HG03039 (cell line): Measurements from ENCODE around the gene TMEM50B.
"Not testable (repeated sequence)": the region's sequence is repeated elsewhere in the genome, so short reads cannot be mapped to it uniquely, and the experiment has no call there.

Source experiments
- ATAC-seq: cut with Tn5 transposase; IDR thresholded peaks from one replicate; pipeline ENCODE4 v1.9.1; 2021; ENCODE audit warnings: mild to moderate bottlenecking, moderate library complexity; ENCODE audit not compliant: unreplicated experiment

Gene TMEM50B

DNA sequence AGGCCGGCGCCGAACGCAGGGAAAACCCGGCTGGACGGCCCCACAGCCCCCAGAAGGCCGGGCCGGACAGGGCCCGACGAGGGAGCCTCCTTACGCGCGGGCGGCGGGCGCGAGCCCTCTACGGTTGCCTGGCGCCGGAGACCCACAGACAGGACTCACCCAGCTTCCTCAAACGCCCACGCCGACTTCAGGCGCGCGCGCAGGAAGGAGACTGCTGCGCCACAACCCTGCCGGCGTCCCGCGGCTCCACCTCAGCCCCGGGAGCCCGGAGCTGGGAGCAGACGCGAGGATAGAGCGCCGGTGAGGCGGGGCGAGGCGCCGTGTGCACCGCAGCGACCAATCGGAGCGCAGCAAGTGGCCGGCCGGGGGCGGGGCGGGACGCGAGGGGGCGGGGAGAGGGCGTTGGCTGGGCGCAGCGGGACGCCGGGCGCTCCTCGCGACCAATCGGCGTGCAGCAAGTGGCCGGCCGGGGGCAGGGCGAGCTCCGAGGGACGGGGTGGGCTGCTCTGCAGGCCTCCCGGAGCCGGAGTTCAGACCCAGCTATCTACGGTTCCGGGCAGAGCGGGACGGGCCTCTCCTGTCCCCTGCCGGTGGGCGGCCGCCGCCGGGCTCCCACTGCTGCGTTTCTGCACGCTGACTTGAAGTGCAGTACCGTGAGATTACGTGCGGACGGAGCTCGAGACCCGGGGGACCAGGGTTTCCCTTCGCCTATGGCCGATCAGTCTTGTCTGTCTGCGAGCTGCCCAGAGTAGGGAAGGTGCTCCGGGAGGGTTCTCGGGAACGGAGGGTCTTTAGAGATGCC is at the start of gene TMEM50B:
TSS of gene TMEM50B (minus strand) at position 296 of the 802 bp plus-strand sequence. CDS start 11,089 bp downstream, outside the sequence.
- ATAC-seq = peak; percentile 89

DNA sequence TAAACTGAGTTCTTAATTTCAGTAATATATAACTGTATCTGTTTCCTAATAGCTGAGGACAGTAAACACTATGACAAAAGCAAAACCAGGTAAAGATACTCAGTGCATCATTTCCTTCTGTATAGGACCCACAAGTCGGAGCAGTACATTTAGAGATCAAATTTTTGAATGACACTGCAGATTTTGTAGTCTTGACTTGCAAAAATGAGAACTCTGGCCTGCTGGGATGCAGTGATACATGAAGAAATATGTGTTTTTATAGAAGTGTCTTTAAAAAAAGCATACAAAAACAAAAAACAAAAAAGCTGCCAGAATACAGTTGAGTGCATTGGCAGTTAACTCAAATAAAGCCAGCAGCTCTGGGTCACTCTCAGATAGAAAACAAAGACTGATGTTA is 43.2 kb upstream of the TMEM50B start:
- no peak for ATAC-seq

DNA sequence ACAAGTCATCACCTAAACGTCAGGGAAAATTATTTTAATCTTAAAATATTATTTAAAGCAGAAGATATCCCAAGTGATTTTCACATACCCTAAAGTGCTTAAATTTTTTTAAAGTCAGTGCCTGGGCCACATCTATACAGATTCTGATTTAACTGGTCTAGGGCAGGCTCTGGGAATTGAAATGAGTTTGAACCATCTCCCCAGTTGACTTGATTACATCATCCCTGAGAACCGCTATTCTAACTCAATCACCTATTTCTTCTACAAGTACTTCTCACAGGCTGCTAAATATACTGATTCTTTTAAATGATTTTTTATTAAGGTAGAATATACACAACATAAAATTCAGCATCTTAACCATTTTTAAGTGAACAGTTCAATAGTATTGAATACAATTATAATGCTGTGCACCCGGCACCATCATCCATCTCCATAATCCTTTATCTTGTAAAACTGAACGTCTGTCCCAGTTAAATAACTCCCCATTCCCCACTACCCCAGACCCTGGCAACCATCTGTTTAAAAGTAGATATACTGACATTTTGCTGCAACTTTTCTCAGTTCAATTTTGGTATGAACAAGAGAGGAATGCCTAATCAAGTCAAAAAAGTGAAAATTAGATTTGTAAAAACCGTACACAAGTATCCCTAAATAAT is 42.7 kb upstream of the TMEM50B start:
- ATAC-seq = no peak

DNA sequence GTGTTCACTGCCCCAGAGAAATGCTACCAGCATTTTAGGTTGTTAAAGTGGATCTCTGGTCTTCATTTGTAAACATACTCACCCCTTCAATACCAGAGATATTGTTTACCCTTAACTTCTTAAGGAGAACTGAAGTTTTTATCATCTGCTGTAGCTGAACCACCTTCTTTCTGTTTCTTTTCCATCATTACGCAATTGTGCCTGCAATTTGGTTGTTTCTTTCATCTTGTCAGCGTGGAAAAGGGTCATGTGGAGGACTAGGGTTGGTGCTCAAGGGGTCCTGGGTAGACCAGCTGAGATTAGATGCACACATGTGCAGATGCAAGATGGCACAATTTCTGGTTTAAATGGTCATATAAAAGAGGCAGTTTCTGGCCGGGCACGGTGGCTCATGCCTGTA is 39.1 kb upstream of the TMEM50B start:
- no peak for ATAC-seq

DNA sequence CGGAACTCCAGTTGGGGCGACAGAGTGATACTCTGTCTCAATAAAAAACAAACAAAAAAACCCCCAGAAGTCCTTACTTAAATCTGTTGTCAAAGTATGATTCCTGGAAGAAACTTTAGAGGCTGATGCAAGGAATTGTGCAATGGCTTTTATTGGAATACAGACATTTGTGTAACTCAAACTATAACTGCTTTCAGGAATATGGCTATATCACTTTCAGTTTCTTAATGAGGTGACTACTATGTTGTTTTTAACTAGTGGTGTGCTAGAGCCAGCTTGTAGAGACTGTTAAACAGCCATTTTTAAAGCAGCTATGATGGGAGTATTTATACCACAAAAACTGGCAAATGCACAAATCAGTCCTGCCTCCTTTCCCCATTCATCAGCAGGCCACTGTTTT is 34.5 kb upstream of the TMEM50B start:
- ATAC-seq = no peak

DNA sequence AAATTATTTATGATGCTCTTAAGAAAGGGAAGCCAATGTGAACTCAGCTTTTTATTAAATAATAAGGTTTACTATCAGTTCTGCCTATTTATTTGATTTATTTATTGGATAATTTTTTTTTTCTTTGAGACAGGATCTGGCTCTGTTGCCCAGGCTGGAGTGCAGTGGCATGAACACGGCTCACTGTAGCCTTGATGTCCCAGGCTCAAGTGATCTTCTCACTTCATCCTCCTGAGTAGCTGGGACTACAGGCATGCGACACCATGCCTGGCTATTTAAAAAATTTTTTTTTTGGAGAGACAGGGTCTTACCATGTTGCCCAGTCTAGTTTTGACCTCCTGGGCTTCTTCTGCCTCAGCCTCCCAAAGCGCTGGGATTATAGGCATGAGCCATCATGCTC is 32.7 kb upstream of the TMEM50B start:
- ATAC-seq = no peak

DNA sequence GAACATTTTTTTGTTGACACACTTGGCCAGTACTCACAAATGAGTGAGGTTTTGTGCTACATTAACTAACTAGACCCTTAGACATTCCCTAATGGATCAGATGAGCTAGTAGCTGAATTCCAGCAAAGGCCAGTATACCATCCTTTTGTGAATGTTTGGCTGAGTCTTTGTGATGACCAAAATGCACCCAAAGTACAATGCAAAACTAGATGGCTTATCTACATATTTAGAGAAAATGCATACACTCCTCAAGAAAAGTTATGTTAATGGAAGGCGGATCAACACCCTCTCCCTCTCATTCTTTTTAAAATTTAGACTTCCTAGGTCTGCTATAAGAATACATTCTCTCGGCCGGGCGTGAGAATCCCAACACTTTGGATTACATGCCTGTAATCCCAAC is 31.9 kb upstream of the TMEM50B start:
- no peak for ATAC-seq

DNA sequence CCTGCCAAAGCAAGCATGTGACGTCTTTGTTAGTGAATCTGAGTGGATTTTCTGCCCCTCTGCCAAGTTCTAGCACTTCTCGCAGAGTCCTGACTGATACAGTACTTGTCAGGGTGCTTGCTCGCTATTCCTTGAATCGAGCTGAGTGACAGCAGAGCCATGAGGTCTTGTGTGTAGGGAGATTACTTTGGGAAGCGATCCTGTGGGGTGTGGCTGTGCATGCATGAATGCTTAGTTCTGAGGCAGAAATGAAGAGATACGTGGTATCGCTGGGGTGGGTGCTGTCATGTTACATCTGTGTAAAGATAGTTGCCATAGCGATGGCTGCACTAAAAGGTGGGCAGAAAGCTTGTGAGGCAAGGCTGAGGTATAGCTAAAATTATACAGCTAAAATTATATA is 31.1 kb upstream of the TMEM50B start:
- no peak for ATAC-seq

DNA sequence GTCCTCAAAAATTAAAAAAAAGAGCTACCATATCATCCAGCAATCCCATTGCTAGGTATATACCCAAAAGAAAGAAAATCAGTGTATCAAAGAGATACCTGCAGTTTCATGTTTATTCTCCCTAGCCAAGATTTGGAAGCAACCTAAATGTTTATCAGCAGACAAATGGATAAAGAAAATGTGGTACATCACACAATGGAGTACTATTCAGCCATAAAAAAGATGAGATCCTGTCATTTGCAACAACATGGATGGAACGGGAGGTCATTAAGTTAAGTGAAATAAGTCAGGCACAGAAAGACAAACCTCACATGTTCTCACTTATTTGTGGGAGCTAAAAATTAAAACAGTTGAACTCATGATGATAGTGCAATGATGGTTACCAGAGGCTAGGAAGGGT is 27.2 kb upstream of the TMEM50B start:
- ATAC-seq = not testable (repeated sequence)

DNA sequence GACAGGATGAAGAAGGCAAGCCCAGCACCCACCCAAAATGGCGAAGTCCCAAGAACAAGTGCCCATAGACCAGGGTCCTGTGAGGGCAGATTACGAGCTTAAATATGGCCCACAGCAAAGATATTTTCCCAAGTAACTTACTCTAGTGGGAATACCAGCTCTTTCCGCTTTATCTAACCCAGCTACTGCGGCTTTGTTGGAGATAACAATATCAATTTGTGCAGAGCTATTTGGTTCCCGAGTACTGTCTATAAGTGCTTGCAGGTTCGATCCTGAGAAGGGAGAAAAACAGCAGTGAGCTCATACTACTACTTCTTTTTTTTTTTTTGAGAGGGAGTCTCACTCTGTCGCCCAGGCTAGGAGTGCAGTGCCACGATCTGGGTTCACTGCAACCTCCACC is 26.1 kb upstream of the TMEM50B start:
- ATAC-seq = no peak

DNA sequence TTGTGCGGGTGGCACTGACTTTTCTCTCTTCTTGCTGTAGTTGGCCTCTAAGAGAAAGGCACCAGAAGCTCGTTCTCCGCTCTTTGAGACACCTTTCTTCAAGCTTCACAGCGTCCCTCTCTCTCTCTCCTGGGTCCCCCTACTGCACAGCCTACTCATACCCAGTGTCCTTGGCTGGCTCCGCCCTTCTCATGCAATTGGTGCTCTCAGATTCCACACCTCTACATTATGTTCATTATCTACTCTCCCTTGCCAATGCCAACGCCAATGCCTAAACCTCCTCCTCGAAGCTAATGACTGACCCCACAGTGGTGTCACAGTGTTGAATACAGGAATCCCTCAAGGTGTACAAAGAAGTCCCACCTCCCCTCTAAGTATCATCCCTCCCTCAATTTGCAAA is 16.6 kb upstream of the TMEM50B start:
- ATAC-seq = no peak

DNA sequence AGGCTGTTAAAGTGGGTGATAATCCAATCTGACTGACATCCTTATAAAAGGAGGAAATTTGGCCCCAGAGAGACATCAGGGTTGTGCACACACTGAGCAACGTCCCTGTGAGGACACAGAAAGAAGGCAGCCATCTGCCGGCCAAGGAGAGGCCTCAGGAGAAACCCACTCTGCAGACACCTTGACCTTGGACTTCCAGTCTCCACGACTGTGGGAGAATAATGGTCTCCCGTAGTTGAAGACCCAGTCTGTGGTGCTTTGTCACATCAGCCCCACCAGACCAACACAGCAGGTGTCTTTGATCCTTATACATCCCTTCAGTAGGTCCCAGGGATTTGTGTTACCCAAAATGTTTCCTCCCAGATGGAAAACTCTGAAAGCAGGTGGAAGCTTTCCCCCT is 16.0 kb upstream of the TMEM50B start:
- ATAC-seq = no peak

DNA sequence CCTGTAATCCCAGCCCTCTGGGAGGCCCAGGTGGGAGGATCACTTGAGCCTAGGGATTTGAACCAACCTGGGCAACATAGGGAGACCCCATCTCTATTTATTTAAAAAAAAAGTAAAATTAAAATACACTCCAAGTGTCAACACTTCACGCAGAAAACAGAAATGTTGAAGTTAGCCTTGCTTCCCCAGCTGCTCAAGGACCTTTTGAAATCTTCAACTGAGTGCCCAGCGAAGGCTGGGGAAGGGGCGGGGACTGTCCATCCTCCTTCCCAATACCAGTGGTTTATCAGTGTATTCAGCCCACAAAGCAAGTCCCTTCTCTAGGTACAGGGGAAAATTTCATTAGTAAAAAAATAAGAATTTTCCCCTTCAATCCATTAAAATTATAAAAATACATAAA is 14.0 kb upstream of the TMEM50B start:
- ATAC-seq = no peak

DNA sequence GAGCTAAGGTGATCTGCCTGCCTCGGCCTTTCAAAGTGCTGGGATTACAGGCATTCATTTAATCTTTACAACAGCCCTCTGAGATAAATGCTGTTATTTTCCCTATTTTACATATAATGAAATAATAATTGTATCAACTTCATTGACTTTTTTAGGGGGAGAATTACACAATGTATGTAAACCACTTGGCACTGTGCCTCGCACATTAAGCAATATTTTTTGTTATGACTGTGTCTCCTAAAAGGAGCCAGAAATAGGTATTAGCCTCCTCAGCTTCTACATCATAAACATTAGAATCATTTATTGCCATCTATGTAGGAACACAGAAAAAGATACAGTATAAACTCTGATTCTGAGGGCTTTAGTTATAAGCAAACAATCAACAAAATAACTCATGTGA is 12.8 kb upstream of the TMEM50B start:
- no peak for ATAC-seq

DNA sequence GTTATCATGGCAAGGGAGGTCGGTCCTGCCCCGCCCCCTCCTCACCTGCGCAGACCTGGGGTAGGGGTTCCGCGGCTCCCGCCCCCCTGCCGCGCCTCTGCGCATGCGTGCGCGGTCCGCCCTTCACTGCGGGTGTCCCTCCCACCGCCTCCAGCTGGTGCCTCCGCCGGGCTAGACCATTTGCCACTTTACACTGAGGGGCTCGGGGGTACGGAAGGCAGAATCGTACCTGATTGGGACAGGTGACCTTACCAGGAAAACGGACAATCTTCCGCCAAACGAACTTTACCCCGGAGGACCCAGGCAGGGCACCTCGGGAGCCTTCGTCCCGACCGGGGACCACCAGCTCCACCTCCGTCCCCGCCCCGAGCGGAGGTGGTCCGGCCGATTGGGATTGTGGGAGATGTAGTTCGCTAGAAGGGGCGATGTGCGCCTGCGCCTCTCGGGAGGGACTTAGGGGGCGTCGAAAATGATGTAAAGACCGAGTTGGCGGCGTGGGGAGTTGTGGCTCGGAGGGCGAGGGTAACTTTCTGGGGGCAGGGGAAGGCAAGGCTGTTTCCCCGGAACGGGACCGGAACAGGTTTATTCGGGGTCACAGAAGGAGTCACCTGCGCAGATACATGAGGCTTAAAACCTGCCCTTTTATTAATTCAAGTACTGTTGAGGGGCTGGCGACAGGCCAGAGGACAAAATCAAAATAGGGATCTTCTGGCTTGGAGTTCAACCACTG is 11.8 kb upstream of the TMEM50B start, which contains the start of gene DNAJC28:
TSS of gene DNAJC28 (minus strand) at position 344 of the 730 bp plus-strand sequence. CDS start 2,323 bp downstream, outside the sequence.
- peak; percentile 96 for ATAC-seq

DNA sequence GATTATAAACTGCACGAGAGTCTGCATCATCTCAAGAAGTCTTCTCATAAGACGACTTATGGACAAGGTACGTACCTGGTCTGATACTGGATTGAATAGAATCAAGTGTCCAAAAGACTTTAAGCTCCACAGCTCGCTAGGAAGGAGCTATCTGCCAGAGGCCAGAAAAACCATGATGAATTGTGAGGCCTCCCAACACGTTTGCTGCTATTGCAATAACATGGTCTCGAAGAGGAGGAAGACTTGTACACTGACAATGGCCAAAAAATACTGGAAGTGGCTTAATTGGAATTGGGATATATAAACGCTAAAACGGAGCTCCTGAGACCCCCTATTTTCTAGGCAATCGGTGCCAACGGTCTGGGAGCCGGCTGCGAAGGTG is 11.2 kb upstream of the TMEM50B start:
- ATAC-seq = no peak

DNA sequence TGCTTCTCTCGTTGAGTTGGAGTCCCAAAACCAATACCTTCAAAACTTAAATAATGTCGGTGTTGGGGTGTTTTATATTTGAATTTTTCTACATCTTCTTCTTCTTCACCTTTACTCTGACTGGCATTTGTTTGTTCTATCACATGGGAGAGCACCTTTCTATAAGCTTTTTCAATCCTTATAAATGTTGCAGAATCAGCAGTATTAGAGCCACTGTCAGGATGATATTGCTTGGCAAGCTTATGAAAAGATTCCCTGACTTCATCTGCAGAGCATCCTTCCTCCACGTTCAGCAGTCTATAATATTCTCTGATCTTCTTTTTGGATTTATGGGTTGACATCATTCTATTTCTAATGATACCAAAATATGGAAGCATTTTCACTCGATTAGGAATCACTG is 9.2 kb upstream of the TMEM50B start:
- no peak for ATAC-seq

DNA sequence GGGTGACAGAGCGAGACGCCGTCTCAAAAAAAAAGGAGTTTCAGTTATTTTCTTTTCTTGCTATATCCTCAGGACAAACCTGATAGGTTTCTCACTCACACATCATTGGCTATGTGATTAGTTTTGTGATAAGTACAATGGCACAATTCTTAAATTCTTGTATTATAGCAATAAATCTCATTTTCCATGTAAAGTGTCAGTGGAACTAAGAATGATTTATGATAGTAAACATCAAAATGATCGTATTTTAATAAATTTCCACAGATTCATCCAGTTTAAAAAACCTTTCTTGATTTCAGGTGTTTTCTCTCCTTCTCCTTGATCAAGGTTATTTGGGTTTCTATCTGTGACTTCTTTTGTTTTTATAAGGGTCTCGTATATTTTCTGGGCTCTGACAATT is 8.2 kb upstream of the TMEM50B start:
- no peak for ATAC-seq

DNA sequence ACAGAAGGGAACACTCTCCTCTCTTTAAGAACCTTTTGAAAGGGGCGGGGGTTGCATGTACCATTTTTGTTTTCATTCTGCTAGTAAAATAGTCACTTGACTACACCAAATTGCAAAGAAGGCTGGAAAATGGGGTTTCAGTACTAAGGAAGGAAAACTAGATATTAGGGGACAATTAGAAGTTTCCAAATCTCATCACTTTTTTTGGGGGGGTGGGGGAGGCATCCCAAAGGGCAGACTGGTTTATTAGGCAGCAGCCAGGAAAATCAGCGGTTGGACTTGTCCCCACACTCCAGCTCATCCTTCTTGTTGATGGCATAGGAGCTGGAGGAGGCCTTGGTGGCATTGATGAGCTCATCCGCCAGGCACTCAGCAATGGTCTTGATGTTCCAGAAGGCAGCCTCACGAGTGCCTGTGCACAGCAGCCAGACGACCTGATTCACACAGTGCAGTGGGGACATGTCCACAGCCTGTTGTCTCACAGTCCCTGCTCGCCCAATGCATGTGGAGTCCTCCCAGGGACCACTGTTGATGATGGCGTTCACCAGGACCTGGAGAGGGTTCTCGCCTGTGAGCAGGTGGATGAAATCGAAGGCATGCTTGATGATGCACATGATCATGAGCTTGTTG is 1.7 kb upstream of the TMEM50B start:
- ATAC-seq = no peak

DNA sequence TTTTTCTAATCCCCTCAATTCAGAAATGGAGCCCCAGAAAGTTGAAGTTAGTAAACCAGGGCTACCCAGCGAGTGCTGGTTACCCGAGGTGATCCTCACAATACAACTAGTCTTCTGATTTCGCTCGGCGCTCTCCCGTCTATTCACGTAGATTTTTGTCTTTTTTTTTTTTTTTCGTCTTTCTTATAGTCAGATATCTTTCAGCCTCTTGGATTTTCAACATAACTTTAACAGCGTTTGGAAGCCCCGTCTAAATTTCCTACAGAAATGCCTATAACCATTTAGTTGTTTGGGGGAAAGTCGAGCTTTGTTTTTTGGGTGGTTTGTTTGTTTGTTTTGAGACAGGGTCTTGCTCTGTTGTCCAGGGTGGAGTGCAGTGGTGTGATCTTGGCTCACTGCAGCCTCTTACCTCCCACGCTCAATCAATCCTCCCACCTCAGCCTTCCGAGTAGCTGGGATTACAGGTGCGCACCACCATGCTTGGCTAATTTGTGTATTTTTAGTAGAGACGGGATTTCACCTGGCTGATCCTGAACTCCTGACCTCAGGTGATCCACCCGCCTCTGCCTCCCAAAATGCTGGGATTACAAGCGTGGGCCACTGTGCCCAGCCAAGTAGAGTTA is 818 bp upstream of the TMEM50B start:
- no peak for ATAC-seq
